HepG2 (cell line): ENCODE data around the gene COASY. TPM values are rescaled to one million over a fixed set of nuclear protein-coding genes. Genes with fewer than 3 reads are reported as not detected.

Experiments
- ETV6 ChIP-seq: sonication (generic); formaldehyde crosslinking; conservative IDR thresholded peaks from 2 replicates; pipeline ENCODE4 v1.4.0; 2020; ENCODE audit warnings: missing genetic modification reagents
- KDM1A ChIP-seq: IDR thresholded peaks from 2 replicates; pipeline ENCODE4 v1.6.1; 2016; ENCODE audit warnings: missing compliant biosample characterization
- NR2F1 ChIP-seq, 2 experiments: fragments of 450-650 bp in 1 of 2; formaldehyde crosslinking in 1 of 2; IDR thresholded peaks; 2 replicates each; pipeline versions ENCODE4 v1.5.0 to v1.6.1; 2016 to 2020; ENCODE audit warnings: mild to moderate bottlenecking in 1 of 2, missing compliant biosample characterization in 1 of 2, missing genetic modification reagents in 1 of 2, moderate library complexity in 1 of 2
- RBAK ChIP-seq: sonication (generic); formaldehyde crosslinking; IDR thresholded peaks from 2 replicates; pipeline ENCODE4 v1.5.1; 2020; ENCODE audit warnings: mild to moderate bottlenecking, missing genetic modification reagents
- RORA ChIP-seq: sonication (generic); formaldehyde crosslinking; IDR thresholded peaks from 2 replicates; pipeline ENCODE4 v1.5.0; 2020; ENCODE audit warnings: mild to moderate bottlenecking, missing genetic modification reagents, moderate library complexity
- SYNCRIP ChIP-seq: fragments of 200-400 bp; formaldehyde crosslinking; IDR thresholded peaks from 2 replicates; pipeline ENCODE4 v1.6.1; 2018; ENCODE audit warnings: mild to moderate bottlenecking, low read depth, low read length; ENCODE audit not compliant: insufficient read depth
- TEAD3 ChIP-seq: optimal IDR thresholded peaks from 2 replicates; pipeline ENCODE3; 2016; ENCODE audit warnings: borderline replicate concordance
- ZBTB20 ChIP-seq: sonication (generic); formaldehyde crosslinking; IDR thresholded peaks from 2 replicates; pipeline ENCODE4 v1.8.1; 2023; ENCODE audit warnings: missing genetic modification reagents, low read depth, mild to moderate bottlenecking, borderline replicate concordance
- ZNF260 ChIP-seq: sonication (generic); formaldehyde crosslinking; IDR thresholded peaks from 2 replicates; pipeline ENCODE4 v1.4.0; 2020; ENCODE audit warnings: missing genetic modification reagents, low read depth, mild to moderate bottlenecking, borderline replicate concordance
- ZNF326 ChIP-seq: sonication (generic); formaldehyde crosslinking; IDR thresholded peaks from 2 replicates; pipeline ENCODE4 v1.4.0; 2020; ENCODE audit warnings: missing genetic modification reagents, borderline replicate concordance
- ZNF44 ChIP-seq: sonication (generic); formaldehyde crosslinking; IDR thresholded peaks from 2 replicates; pipeline ENCODE4 v1.5.1; 2020; ENCODE audit warnings: mild to moderate bottlenecking, missing genetic modification reagents
- ZNF550 ChIP-seq: sonication (generic); formaldehyde crosslinking; IDR thresholded peaks from 2 replicates; pipeline ENCODE4 v1.4.0; 2020; ENCODE audit warnings: mild to moderate bottlenecking, missing genetic modification reagents, borderline replicate concordance
- polyA plus RNA-seq, 8 experiments: library from polyadenylated mRNA; depleted of rRNA in 3 of 8; stranded (reverse) in 7 of 8; unstranded in 1 of 8; fragments of >200 nt; fragmentation: Illumina TruSeq in 4 of 8; extraction: Trizol in 4 of 8; gene quantifications; 2 replicates each; pipeline versions ENCODE4 v1.2.1 to v1.2.3, GENCODE V29; 2011 to 2016; ENCODE audit warnings: low read depth in 4 of 8, missing spikeins in 1 of 8, mixed read lengths in 1 of 8; ENCODE audit not compliant: insufficient read depth in 1 of 8
- total RNA-seq, 5 experiments: library from RNA; depleted of rRNA; stranded (reverse); fragments of >200 nt; fragmentation: Illumina TruSeq; extraction: Trizol; gene quantifications; 2 replicates each; pipeline ENCODE4 v1.2.3, GENCODE V29; 2016; ENCODE audit warnings: low read depth in 1 of 5
- TF ChIP-seq, protein P1 (sequence below): sonication (generic); formaldehyde crosslinking; IDR thresholded peaks from 2 replicates; pipeline ENCODE4 v1.4.0; 2020; ENCODE audit warnings: missing genetic modification reagents
- TF ChIP-seq, protein P2 (sequence below): sonication (generic); formaldehyde crosslinking; IDR thresholded peaks from 2 replicates; pipeline ENCODE4 v1.5.0; 2020; ENCODE audit warnings: mild to moderate bottlenecking, low read depth, missing genetic modification reagents, borderline replicate concordance
- TF ChIP-seq, protein P3 (sequence below): sonication (generic); formaldehyde crosslinking; IDR thresholded peaks from 2 replicates; pipeline ENCODE4 v1.5.1; 2020; ENCODE audit warnings: missing genetic modification reagents, mild to moderate bottlenecking, borderline replicate concordance
- TF ChIP-seq, protein P4 (sequence below): sonication (generic); formaldehyde crosslinking; IDR thresholded peaks from 2 replicates; pipeline ENCODE4 v1.4.0; 2020; ENCODE audit warnings: missing genetic modification reagents, borderline replicate concordance

COASY gene
- total and polyA plus RNA-seq, 2 of the 13 experiments (the other 11 are each of a cell fraction or from before 2014, with no cell fraction given), result 90.7 to 125 TPM

DNA sequence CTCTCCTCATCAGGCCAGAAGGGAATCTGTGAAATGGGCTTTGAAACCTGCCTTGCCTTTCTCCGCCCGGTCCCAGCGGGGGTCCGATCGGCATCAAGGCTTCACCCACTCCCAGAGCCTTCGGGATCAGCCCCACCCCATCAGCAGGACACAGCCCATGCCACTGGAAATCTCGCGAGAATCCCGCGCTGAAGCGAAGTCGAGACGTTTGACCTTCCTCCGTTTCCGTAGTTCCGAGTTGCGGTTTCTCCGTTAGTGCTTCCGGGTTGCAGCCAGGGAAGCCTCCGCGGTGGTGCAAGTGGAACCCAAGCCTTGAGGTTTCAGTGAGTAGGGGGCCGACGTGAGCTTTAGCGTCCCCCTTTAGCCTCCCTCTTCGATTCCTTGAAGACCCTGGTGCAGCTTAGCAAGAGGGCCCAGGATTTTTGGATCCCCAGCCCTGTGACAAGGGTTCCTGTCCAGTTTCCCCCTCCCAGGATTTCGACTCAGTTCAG is at the start of gene COASY (continued):
- TF ChIP-seq RBAK (CRISPR knock-in tag) (no peak; the same call in 1 of the 2 replicates), ZNF326 (no peak), ETV6 (CRISPR knock-in tag) (peak; percentile 49), RORA (CRISPR knock-in tag) (no peak), KDM1A (CRISPR knock-in tag) (no peak), TEAD3 (peak; percentile 79), NR2F1 (CRISPR knock-in tag; IDR thresholded peaks at IDR 0.05) (0 out of 4 replicates have a peak, but pooled peaks of 1 of the 2 experiments have one; percentile 32), SYNCRIP (no peak), ZNF550 (CRISPR knock-in tag) (no peak), ZNF260 (CRISPR knock-in tag) (no peak), ZNF44 (CRISPR knock-in tag) (no peak; the same call in 1 of the 2 replicates), ZBTB20 (CRISPR knock-in tag) (no peak)
- TF ChIP-seq, protein P1, sequence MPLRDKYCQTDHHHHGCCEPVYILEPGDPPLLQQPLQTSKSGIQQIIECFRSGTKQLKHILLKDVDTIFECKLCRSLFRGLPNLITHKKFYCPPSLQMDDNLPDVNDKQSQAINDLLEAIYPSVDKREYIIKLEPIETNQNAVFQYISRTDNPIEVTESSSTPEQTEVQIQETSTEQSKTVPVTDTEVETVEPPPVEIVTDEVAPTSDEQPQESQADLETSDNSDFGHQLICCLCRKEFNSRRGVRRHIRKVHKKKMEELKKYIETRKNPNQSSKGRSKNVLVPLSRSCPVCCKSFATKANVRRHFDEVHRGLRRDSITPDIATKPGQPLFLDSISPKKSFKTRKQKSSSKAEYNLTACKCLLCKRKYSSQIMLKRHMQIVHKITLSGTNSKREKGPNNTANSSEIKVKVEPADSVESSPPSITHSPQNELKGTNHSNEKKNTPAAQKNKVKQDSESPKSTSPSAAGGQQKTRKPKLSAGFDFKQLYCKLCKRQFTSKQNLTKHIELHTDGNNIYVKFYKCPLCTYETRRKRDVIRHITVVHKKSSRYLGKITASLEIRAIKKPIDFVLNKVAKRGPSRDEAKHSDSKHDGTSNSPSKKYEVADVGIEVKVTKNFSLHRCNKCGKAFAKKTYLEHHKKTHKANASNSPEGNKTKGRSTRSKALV (CRISPR knock-in tag), result no peak; the same call in none of the 2 replicates
- TF ChIP-seq, protein P2, sequence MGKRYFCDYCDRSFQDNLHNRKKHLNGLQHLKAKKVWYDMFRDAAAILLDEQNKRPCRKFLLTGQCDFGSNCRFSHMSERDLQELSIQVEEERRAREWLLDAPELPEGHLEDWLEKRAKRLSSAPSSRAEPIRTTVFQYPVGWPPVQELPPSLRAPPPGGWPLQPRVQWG (CRISPR knock-in tag), result no peak
- TF ChIP-seq, protein P3, sequence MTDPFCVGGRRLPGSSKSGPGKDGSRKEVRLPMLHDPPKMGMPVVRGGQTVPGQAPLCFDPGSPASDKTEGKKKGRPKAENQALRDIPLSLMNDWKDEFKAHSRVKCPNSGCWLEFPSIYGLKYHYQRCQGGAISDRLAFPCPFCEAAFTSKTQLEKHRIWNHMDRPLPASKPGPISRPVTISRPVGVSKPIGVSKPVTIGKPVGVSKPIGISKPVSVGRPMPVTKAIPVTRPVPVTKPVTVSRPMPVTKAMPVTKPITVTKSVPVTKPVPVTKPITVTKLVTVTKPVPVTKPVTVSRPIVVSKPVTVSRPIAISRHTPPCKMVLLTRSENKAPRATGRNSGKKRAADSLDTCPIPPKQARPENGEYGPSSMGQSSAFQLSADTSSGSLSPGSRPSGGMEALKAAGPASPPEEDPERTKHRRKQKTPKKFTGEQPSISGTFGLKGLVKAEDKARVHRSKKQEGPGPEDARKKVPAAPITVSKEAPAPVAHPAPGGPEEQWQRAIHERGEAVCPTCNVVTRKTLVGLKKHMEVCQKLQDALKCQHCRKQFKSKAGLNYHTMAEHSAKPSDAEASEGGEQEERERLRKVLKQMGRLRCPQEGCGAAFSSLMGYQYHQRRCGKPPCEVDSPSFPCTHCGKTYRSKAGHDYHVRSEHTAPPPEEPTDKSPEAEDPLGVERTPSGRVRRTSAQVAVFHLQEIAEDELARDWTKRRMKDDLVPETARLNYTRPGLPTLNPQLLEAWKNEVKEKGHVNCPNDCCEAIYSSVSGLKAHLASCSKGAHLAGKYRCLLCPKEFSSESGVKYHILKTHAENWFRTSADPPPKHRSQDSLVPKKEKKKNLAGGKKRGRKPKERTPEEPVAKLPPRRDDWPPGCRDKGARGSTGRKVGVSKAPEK (CRISPR knock-in tag), result no peak
- TF ChIP-seq, protein P4, sequence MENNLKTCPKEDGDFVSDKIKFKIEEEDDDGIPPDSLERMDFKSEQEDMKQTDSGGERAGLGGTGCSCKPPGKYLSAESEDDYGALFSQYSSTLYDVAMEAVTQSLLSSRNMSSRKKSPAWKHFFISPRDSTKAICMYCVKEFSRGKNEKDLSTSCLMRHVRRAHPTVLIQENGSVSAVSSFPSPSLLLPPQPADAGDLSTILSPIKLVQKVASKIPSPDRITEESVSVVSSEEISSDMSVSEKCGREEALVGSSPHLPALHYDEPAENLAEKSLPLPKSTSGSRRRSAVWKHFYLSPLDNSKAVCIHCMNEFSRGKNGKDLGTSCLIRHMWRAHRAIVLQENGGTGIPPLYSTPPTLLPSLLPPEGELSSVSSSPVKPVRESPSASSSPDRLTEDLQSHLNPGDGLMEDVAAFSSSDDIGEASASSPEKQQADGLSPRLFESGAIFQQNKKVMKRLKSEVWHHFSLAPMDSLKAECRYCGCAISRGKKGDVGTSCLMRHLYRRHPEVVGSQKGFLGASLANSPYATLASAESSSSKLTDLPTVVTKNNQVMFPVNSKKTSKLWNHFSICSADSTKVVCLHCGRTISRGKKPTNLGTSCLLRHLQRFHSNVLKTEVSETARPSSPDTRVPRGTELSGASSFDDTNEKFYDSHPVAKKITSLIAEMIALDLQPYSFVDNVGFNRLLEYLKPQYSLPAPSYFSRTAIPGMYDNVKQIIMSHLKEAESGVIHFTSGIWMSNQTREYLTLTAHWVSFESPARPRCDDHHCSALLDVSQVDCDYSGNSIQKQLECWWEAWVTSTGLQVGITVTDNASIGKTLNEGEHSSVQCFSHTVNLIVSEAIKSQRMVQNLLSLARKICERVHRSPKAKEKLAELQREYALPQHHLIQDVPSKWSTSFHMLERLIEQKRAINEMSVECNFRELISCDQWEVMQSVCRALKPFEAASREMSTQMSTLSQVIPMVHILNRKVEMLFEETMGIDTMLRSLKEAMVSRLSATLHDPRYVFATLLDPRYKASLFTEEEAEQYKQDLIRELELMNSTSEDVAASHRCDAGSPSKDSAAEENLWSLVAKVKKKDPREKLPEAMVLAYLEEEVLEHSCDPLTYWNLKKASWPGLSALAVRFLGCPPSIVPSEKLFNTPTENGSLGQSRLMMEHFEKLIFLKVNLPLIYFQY (CRISPR knock-in tag), result no peak; the same call in 1 of the 2 replicates
